Right lobe of liver (tissue), 6 donors: ENCODE data around the gene KCNA3. TPM values are rescaled to one million over a fixed set of nuclear protein-coding genes. Genes with fewer than 3 reads are reported as not detected.
A peak's percentile ranks its signal among the peaks of the same experiment; 100 is the strongest.

Experiments
- ATAC-seq, 4 donors: fragments of 200-7000 bp; cut with Tn5 transposase; one replicate each; pipeline ENCODE4 v1.9.1; 2020; ENCODE audit warnings: mild to moderate bottlenecking in 4 of 4, moderate library complexity in 4 of 4
- DNase-seq, 3 donors: peaks; one replicate each; pipeline ENCODE4 v3.0.0-alpha.2; 2020
- H3K27ac ChIP-seq, 3 donors: fragments of 200-600 bp; one replicate each; pipeline ENCODE4 v1.8.0; 2022
- H3K27me3 ChIP-seq, 2 donors: fragments of 200-600 bp; one replicate each; pipeline ENCODE4 v1.8.0; 2022
- H3K36me3 ChIP-seq, 4 donors: fragments of 200-600 bp; sonication (generic) in 1 of 4; one replicate each; pipeline versions ENCODE4 v1.5.1 to v1.8.0; 2017 to 2022; ENCODE audit warnings: control low read depth in 1 of 4
- H3K4me1 ChIP-seq, 4 donors: fragments of 200-600 bp; sonication (generic) in 1 of 4; one replicate each; pipeline versions ENCODE4 v1.5.1 to v1.8.0; 2017 to 2022; ENCODE audit warnings: control low read depth in 1 of 4
- H3K4me3 ChIP-seq, 3 donors: fragments of 200-600 bp; one replicate each; pipeline ENCODE4 v1.8.0; 2022
- H3K9me3 ChIP-seq, 4 donors: fragments of 200-600 bp; sonication (generic) in 1 of 4; one replicate each; pipeline versions ENCODE4 v1.5.1 to v1.8.0; 2017 to 2022; ENCODE audit warnings: control low read depth in 1 of 4
- CTCF ChIP-seq, 4 donors: fragments of 200-600 bp in 3 of 4; fragments of 450-650 bp in 1 of 4; IDR thresholded peaks; one replicate each; pipeline versions ENCODE4 v1.5.1 to v1.8.0; 2016 to 2022; ENCODE audit warnings: antibody characterized with exemption in 4 of 4, mild to moderate bottlenecking in 2 of 4
- POLR2A ChIP-seq: fragments of 450-650 bp; IDR thresholded peaks from one replicate; pipeline ENCODE4 v1.6.1; 2017; ENCODE audit warnings: antibody characterized with exemption, mild to moderate bottlenecking
- WGBS: methylation state at CpG from one replicate; pipeline ENCODE4 v1.1.6; 2018; ENCODE audit warnings: low coverage, low lambda C conversion rate; ENCODE audit not compliant: insufficient coverage; ENCODE audit errors: missing lambda C conversion rate; 5-methylcytosine and 5-hydroxymethylcytosine counted together
- intact Hi-C, 2 donors: fragments of 100-400 bp; cut with DNase I; formaldehyde crosslinking; loops; one replicate each; pipeline versions ENCODE4 v1.11.2 to v1.14.1; 2022
- total RNA-seq, 6 experiments: library from RNA; depleted of rRNA in 2 of 6; stranded (reverse); fragments of >200 nt in 2 of 6; fragmentation: NEBNext Ultra II Directional in 3 of 6; extraction: Animal tissue kit (Norgen Biotek cat#: 25700) in 3 of 6; gene quantifications; one replicate each; pipeline versions ENCODE4 v1.1.0 to v1.2.4, GENCODE V29; 2016 to 2023
- donor health status: DM: no; HTN: yes; CAD: no.
- donor health status: DM: no; HTN: no; CAD: no.
- donor health status: DM: no; HTN: no; CAD: no.
- donor health status: DM: no; HTN: yes; CAD: no.
- donor health status: DM: no; HTN: yes; CAD: no.

KCNA3 gene
- total RNA-seq, 6 experiments from 2014 or later = 0.09 to 1.2 (median 0.45) TPM

GRCh38 chr1:110634086-110634454 is 40.7 kb downstream of the KCNA3 start:
- H3K27me3 ChIP-seq = no peaks in the 10 kb centered on the region
- no peaks in the 10 kb centered on the region for H3K36me3 ChIP-seq
- no peak overlapping the region for H3K4me3 ChIP-seq
- WGBS = 55% methylated on average over 1 of the region's 1 CpG
- H3K27ac ChIP-seq = no peak overlapping the region
- intact Hi-C loops = loop anchor here (5.0 to 10.0 kb wide), 2 partner anchors 133 to 141 kb away; no protein-coding TSS in a partner anchor
- no peak for DNase-seq
- no peak for TF ChIP-seq POLR2A
- no peak for ATAC-seq
- H3K9me3 ChIP-seq = no peaks in the 10 kb centered on the region
- no peaks in the 10 kb centered on the region for H3K4me1 ChIP-seq

- Histone ChIP-seq H3K4me3 (no peak overlapping the region), H3K9me3 (no peaks in the 10 kb centered on the region), H3K36me3 (no peaks in the 10 kb centered on the region), H3K4me1 (no peaks in the 10 kb centered on the region), H3K27ac (no peak overlapping the region), H3K27me3 (no peaks in the 10 kb centered on the region)
- DNase-seq = no peak
- no peak for TF ChIP-seq CTCF (IDR thresholded peaks at IDR 0.05)
- no peak for TF ChIP-seq POLR2A
- intact Hi-C loops = loop anchor here (5.0 to 10.0 kb wide), 2 partner anchors 134 to 141 kb away; no protein-coding TSS in a partner anchor
- no peak for ATAC-seq
- WGBS = 47% methylated on average over 2 of the region's 2 CpGs
Observed at GRCh38 chr1:110633646-110634030, 41.1 kb downstream of the KCNA3 start.

- H3K27ac ChIP-seq = no peak overlapping the region
Observed at GRCh38 chr1:110631836-110632620, 42.7 kb downstream of the KCNA3 start.

GRCh38 chr1:110630839-110631663 is 43.7 kb downstream of the KCNA3 start:
- no peaks in the 10 kb centered on the region for H3K9me3 ChIP-seq
- H3K4me1 ChIP-seq = no peaks in the 10 kb centered on the region
- no peak overlapping the region for H3K27ac ChIP-seq
- ATAC-seq (peak; percentile 94 to 97 (median 95)), DNase-seq (peak; percentile 74 to 78 (median 77))
- no peak overlapping the region for H3K4me3 ChIP-seq
- intact Hi-C loops = loop anchor here (5.0 to 10.0 kb wide), 2 partner anchors 136 to 144 kb away; no protein-coding TSS in a partner anchor
- no peak for TF ChIP-seq POLR2A
- TF ChIP-seq CTCF (IDR thresholded peaks at IDR 0.05) = peak; percentile 72 to 90 (median 81)
- H3K36me3 ChIP-seq = no peaks in the 10 kb centered on the region
- 14% methylated on average over 12 of the region's 13 CpGs for WGBS
- H3K27me3 ChIP-seq = no peaks in the 10 kb centered on the region

More at GRCh38 chr1:110631836-110632620, 42.7 kb downstream of the KCNA3 start:
- intact Hi-C loops = loop anchor here (5.0 to 10.0 kb wide), 2 partner anchors 135 to 143 kb away; no protein-coding TSS in a partner anchor
- Histone ChIP-seq H3K4me1 (no peaks in the 10 kb centered on the region), H3K9me3 (no peaks in the 10 kb centered on the region), H3K36me3 (no peaks in the 10 kb centered on the region), H3K4me3 (no peak overlapping the region), H3K27me3 (no peaks in the 10 kb centered on the region)
- DNase-seq (no peak), ATAC-seq (no peak)
- 47% methylated on average over 6 of the region's 6 CpGs for WGBS
- TF ChIP-seq POLR2A (no peak), CTCF (IDR thresholded peaks at IDR 0.05) (no peak)
